Mucosa of rectum (tissue), 2 donors: ENCODE data around the gene AVL9.
"Not testable (repeated sequence)": the region's sequence is repeated elsewhere in the genome, so short reads cannot be mapped to it uniquely, and the experiment has no call there.

Source experiments
- H3K27ac ChIP-seq, 2 donors: one replicate each; pipeline ENCODE4 v1.7.0; 2013; ENCODE audit warnings: inconsistent platforms in 2 of 2, low read depth in 2 of 2, low read length in 2 of 2
- H3K27me3 ChIP-seq, 2 donors: one replicate each; pipeline ENCODE4 v1.7.0; 2013; ENCODE audit warnings: low read length in 2 of 2; ENCODE audit not compliant: control insufficient read depth in 2 of 2, insufficient read depth in 2 of 2
- H3K36me3 ChIP-seq, 2 donors: one replicate each; pipeline ENCODE4 v1.7.0; 2013; ENCODE audit warnings: low read length in 2 of 2; ENCODE audit not compliant: control insufficient read depth in 2 of 2, insufficient read depth in 2 of 2
- H3K4me1 ChIP-seq, 2 donors: one replicate each; pipeline ENCODE4 v1.7.0; 2013; ENCODE audit warnings: low read length in 2 of 2, mild to moderate bottlenecking in 1 of 2; ENCODE audit not compliant: control insufficient read depth in 2 of 2, insufficient read depth in 2 of 2
- H3K4me3 ChIP-seq, 2 donors: one replicate each; pipeline ENCODE4 v1.7.0; 2013; ENCODE audit warnings: low read length in 2 of 2
- H3K9ac ChIP-seq, 2 donors: one replicate each; pipeline ENCODE4 v1.7.0; 2013; ENCODE audit warnings: low read length in 2 of 2, low read depth in 1 of 2, mild to moderate bottlenecking in 1 of 2
- H3K9me3 ChIP-seq, 2 donors: one replicate each; pipeline ENCODE4 v1.7.0; 2013; ENCODE audit warnings: low read length in 2 of 2; ENCODE audit not compliant: control insufficient read depth in 2 of 2
- donor health status: healthy.
- donor health status: Normal muscosa, but diverticular disease.

AVL9 gene

DNA sequence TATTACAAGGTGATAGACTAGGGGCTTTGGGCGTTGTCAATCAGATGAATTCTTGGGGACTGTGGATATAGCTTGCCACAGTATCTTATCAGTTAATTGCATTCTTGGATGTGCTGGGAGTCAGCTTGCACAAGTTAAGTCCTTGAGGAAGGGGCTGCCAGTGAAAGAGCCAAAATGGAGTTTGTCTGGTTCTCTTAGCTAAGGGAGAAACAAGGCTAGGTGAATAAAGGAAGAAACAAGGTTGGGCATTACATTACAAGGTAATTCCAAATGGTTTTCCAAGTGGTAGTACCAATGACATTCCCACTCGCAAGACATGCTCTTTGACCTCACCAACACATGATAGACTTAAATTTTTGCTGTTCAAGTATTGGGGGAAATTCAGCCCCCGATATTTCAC, 108.2 kb downstream of the AVL9 start:
- not testable (repeated sequence) for H3K36me3 ChIP-seq, H3K4me1 ChIP-seq

GRCh38 chr7:32604047-32604446, 108.8 kb downstream of the AVL9 start:
- not testable (repeated sequence) for H3K4me3 ChIP-seq, H3K9ac ChIP-seq, H3K4me1 ChIP-seq, H3K27me3 ChIP-seq, H3K9me3 ChIP-seq, H3K36me3 ChIP-seq, H3K27ac ChIP-seq

More for the DNA sequence above, 108.2 kb downstream of the AVL9 start:
- not testable (repeated sequence) for H3K9me3 ChIP-seq, H3K27me3 ChIP-seq, H3K9ac ChIP-seq, H3K27ac ChIP-seq, H3K4me3 ChIP-seq

DNA sequence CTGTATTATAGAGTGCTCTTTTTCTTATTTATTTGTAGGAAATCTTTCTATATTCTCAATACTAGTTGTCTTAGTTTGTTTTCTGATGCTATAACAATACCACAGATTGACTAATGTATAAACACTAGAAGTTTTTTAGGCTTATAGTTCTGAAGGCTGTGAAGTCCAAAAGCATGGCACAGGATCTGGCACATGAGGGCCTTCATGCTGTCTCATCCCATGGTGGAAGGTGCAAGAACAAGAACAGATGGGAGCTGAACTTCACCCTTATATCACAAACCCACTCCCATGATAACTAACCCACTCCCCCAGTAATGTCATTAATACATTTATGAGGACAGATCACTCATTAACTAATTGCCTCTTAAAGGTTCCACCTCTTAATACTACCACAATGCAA, 109.7 kb downstream of the AVL9 start:
- Histone ChIP-seq H3K9me3 (no peaks in the 10 kb centered on the region), H3K36me3 (no peaks in the 10 kb centered on the region), H3K27me3 (no peaks in the 10 kb centered on the region), H3K4me1 (no peaks in the 10 kb centered on the region), H3K9ac (no peak overlapping the region), H3K27ac (no peak overlapping the region), H3K4me3 (no peak overlapping the region)

GRCh38 chr7:32609463-32609862, 114.2 kb downstream of the AVL9 start:
- Histone ChIP-seq H3K27me3 (no peaks in the 10 kb centered on the region), H3K27ac (no peak overlapping the region)

DNA sequence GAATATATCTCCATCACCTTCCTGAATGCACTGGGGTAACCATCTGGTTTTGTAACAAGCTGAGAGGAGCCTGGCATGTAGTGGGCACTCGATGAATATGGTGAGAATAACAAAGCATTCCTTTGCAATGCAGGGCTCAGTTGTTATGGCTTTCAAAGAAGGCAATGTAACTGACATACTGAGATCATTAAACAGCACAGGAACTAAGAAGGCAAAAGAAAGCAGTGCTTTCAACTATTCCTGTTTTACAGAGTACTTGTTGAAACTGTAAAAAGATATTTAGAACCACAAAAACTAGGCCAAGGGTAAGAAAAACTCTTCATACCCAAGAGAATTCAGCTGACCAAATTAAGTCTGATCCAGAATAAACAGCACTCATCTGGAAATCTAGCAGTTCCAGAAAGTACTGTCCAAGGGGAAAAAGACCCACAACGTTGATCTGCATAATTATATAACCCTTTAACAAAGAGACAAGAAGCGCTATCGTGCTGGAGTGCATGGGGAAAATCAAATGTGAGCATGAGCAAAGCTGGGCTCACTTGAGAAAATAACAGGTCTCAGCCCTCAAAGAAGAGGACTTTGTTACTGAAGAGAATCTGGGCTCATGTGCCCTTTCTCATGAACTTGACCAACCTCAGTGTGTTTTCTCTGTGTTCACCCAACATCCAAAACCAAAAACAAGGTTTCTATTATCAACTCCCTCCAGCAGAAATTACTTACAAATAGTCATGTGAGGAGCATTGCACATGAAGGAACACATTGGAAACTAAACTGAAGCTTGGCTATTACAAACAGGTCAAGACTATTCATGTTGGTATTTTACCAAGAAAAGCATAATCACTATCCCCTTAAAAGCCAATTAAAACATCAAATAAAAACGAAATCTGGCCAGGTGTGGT, 116.2 kb downstream of the AVL9 start:
- Histone ChIP-seq H3K27ac (no peak overlapping the region), H3K27me3 (no peaks in the 10 kb centered on the region), H3K9ac (no peak overlapping the region), H3K36me3 (no peaks in the 10 kb centered on the region), H3K4me1 (no peaks in the 10 kb centered on the region), H3K4me3 (no peak overlapping the region), H3K9me3 (no peaks in the 10 kb centered on the region)

More at GRCh38 chr7:32609463-32609862, 114.2 kb downstream of the AVL9 start:
- Histone ChIP-seq H3K9me3 (no peaks in the 10 kb centered on the region), H3K36me3 (no peaks in the 10 kb centered on the region), H3K4me3 (no peak overlapping the region), H3K9ac (no peak overlapping the region), H3K4me1 (no peaks in the 10 kb centered on the region)

GRCh38 chr7:32616625-32617024, 121.3 kb downstream of the AVL9 start:
- H3K9me3 ChIP-seq: no peaks in the 10 kb centered on the region
- H3K36me3 ChIP-seq: no peaks in the 10 kb centered on the region
- H3K4me1 ChIP-seq: no peaks in the 10 kb centered on the region
- H3K4me3 ChIP-seq: no peak overlapping the region
- no peak overlapping the region for H3K9ac ChIP-seq
- no peak overlapping the region for H3K27ac ChIP-seq
- H3K27me3 ChIP-seq: no peaks in the 10 kb centered on the region

- Histone ChIP-seq H3K4me1 (no peaks in the 10 kb centered on the region), H3K27ac (no peak overlapping the region)
Observed at GRCh38 chr7:32618470-32618869, 123.2 kb downstream of the AVL9 start.

DNA sequence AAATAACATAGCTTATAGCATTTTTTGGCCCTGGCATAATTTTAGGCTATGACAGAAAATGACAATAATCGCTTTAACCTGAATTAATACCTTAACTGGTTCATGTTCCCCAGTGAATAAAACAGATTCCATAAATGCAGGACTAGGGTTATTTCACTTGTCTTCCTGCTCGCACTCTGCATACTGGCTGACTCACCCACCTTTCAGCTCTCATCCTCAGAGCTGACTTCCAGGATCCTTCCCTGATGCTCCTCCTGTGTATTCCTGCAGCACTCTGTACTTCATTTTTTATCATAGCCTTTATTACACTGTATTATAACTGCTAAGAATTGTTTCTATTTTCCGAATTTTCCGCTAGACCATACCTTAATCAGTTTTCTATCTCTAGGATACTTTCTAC, 123.7 kb downstream of the AVL9 start:
- Histone ChIP-seq H3K9me3 (no peaks in the 10 kb centered on the region), H3K27me3 (no peaks in the 10 kb centered on the region), H3K27ac (no peak overlapping the region), H3K4me1 (no peaks in the 10 kb centered on the region), H3K9ac (no peak overlapping the region), H3K36me3 (no peaks in the 10 kb centered on the region), H3K4me3 (no peak overlapping the region)

More at GRCh38 chr7:32618470-32618869, 123.2 kb downstream of the AVL9 start:
- Histone ChIP-seq H3K27me3 (no peaks in the 10 kb centered on the region), H3K9ac (no peak overlapping the region), H3K9me3 (no peaks in the 10 kb centered on the region), H3K4me3 (no peak overlapping the region), H3K36me3 (no peaks in the 10 kb centered on the region)

DNA sequence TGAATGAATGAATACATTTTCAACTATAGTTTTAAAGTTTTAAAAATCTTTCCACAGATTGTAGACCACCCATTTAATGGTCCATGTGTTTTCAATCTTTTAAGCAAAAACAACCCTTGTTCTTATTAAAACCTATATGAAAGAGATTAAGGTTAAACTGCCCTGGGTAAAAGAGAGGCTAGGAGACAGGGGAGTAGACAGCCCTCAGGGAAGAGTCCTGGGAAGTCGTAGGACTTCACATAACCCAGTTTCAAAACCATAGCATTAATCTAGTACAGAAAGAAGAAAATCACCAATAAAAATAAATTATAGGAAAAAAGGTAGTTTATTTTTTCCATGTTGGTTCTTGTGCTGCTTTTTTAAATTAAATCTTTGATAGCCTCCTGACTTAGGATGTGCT, 124.1 kb downstream of the AVL9 start:
- not testable (repeated sequence) for H3K4me1 ChIP-seq, H3K27me3 ChIP-seq, H3K27ac ChIP-seq

GRCh38 chr7:32631021-32631420, 135.7 kb downstream of the AVL9 start:
- Histone ChIP-seq H3K4me1 (no peaks in the 10 kb centered on the region), H3K36me3 (no peaks in the 10 kb centered on the region), H3K9ac (no peak overlapping the region), H3K9me3 (no peaks in the 10 kb centered on the region), H3K27ac (no peak overlapping the region), H3K4me3 (no peak overlapping the region), H3K27me3 (no peaks in the 10 kb centered on the region)

More for the DNA sequence above, 124.1 kb downstream of the AVL9 start:
- not testable (repeated sequence) for H3K9me3 ChIP-seq, H3K4me3 ChIP-seq, H3K36me3 ChIP-seq, H3K9ac ChIP-seq
